HepG2 (cell line): ENCODE results near the gene DNAL4. TPM values are rescaled to one million over a fixed set of nuclear protein-coding genes. Genes with fewer than 3 reads are reported as not detected.

Source experiments
- ASH2L ChIP-seq: fragments of 300-600, 200-600 bp; sonication (generic); IDR thresholded peaks from 2 replicates; pipeline ENCODE4 v1.7.0; 2017; ENCODE audit warnings: low read depth, mild to moderate bottlenecking, moderate library complexity, mixed read lengths, low read length; ENCODE audit not compliant: insufficient read length
- CHD2 ChIP-seq: IDR thresholded peaks from 2 replicates; pipeline ENCODE4 v1.6.1; 2011; ENCODE audit warnings: low read depth, low read length, improper control_type of control experiment
- DDIT3 ChIP-seq: sonication (generic); formaldehyde crosslinking; IDR thresholded peaks from 2 replicates; pipeline ENCODE4 v1.4.0; 2020; ENCODE audit warnings: mild to moderate bottlenecking, missing genetic modification reagents
- DNMT3B ChIP-seq: conservative IDR thresholded peaks from 2 replicates; pipeline ENCODE4 v1.6.1; 2016; ENCODE audit warnings: missing biosample characterization, control low read depth
- GABPA ChIP-seq, 2 experiments: IDR thresholded peaks; 2 replicates each; pipeline ENCODE4 v1.6.1; 2011 to 2016; ENCODE audit warnings: low read depth in 2 of 2, low read length in 1 of 2, missing biosample characterization in 1 of 2, missing genetic modification characterization in 1 of 2
- HBP1 ChIP-seq: IDR thresholded peaks from 2 replicates; pipeline ENCODE4 v1.6.1; 2016; ENCODE audit warnings: low read depth, control low read depth
- HDAC2 ChIP-seq: sonication (generic); formaldehyde crosslinking; IDR thresholded peaks from 2 replicates; pipeline ENCODE4 v1.4.0; 2020; ENCODE audit warnings: missing genetic modification reagents
- HMG20A ChIP-seq: IDR thresholded peaks from 2 replicates; pipeline ENCODE4 v1.6.1; 2016; ENCODE audit warnings: borderline replicate concordance
- IRF9 ChIP-seq: sonication (generic); formaldehyde crosslinking; IDR thresholded peaks from 2 replicates; pipeline ENCODE4 v1.8.0; 2022; ENCODE audit warnings: missing genetic modification reagents, mild to moderate bottlenecking, borderline replicate concordance
- MBNL3 ChIP-seq: fragments of 250-450 bp; sonication (Bioruptor Pico); conservative IDR thresholded peaks from 2 replicates; pipeline ENCODE4 v1.8.0; 2022; ENCODE audit warnings: mild to moderate bottlenecking, inconsistent platforms
- MXI1 ChIP-seq: IDR thresholded peaks from 3 replicates; pipeline ENCODE4 v1.6.1; 2012; ENCODE audit warnings: low read depth, low read length, inconsistent platforms, borderline replicate concordance
- MYNN ChIP-seq: sonication (generic); formaldehyde crosslinking; IDR thresholded peaks from 2 replicates; pipeline ENCODE4 v1.4.0; 2020; ENCODE audit warnings: mild to moderate bottlenecking, low read depth, missing genetic modification reagents
- NFYB ChIP-seq: sonication (generic); formaldehyde crosslinking; IDR thresholded peaks from 2 replicates; pipeline ENCODE4 v1.4.0; 2020; ENCODE audit warnings: missing genetic modification reagents
- PAX8 ChIP-seq: sonication (generic); formaldehyde crosslinking; IDR thresholded peaks from 2 replicates; pipeline ENCODE4 v1.8.0; 2022; ENCODE audit warnings: mild to moderate bottlenecking, missing genetic modification reagents, borderline replicate concordance
- THAP9 ChIP-seq: sonication (generic); formaldehyde crosslinking; IDR thresholded peaks from 2 replicates; pipeline ENCODE4; 2020; ENCODE audit warnings: missing genetic modification reagents, mild to moderate bottlenecking, borderline replicate concordance
- ZBTB2 ChIP-seq: sonication (generic); formaldehyde crosslinking; IDR thresholded peaks from 2 replicates; pipeline ENCODE4 v1.8.0; 2022; ENCODE audit warnings: low read depth, missing genetic modification reagents
- ZNF546 ChIP-seq: sonication (generic); formaldehyde crosslinking; conservative IDR thresholded peaks from 2 replicates; pipeline ENCODE4 v1.8.1; 2023; ENCODE audit warnings: mild to moderate bottlenecking, missing genetic modification reagents
- ZNF614 ChIP-seq: IDR thresholded peaks from 2 replicates; pipeline ENCODE4 v1.6.1; 2018; ENCODE audit warnings: missing biosample characterization, missing genetic modification reagents, inconsistent platforms, borderline replicate concordance
- ZNF768 ChIP-seq: sonication (generic); formaldehyde crosslinking; IDR thresholded peaks from 2 replicates; pipeline ENCODE4 v1.4.0; 2020; ENCODE audit warnings: missing genetic modification reagents
- polyA plus RNA-seq, 8 experiments: library from polyadenylated mRNA; depleted of rRNA in 3 of 8; stranded (reverse) in 7 of 8; unstranded in 1 of 8; fragments of >200 nt; fragmentation: Illumina TruSeq in 4 of 8; extraction: Trizol in 4 of 8; gene quantifications; 2 replicates each; pipeline versions ENCODE4 v1.2.1 to v1.2.3, GENCODE V29; 2011 to 2016; ENCODE audit warnings: low read depth in 4 of 8, missing spikeins in 1 of 8, mixed read lengths in 1 of 8; ENCODE audit not compliant: insufficient read depth in 1 of 8
- total RNA-seq, 5 experiments: library from RNA; depleted of rRNA; stranded (reverse); fragments of >200 nt; fragmentation: Illumina TruSeq; extraction: Trizol; gene quantifications; 2 replicates each; pipeline ENCODE4 v1.2.3, GENCODE V29; 2016; ENCODE audit warnings: low read depth in 1 of 5
- TF ChIP-seq, protein P1 (sequence below): sonication (generic); formaldehyde crosslinking; IDR thresholded peaks from 2 replicates; pipeline ENCODE4 v1.5.0; 2020; ENCODE audit warnings: mild to moderate bottlenecking, missing genetic modification reagents, moderate library complexity

Gene DNAL4
- total and polyA plus RNA-seq, 2 of the 13 experiments (the other 11 are each of a cell fraction or from before 2014, with no cell fraction given) = 8.0 to 10.7 TPM

DNA sequence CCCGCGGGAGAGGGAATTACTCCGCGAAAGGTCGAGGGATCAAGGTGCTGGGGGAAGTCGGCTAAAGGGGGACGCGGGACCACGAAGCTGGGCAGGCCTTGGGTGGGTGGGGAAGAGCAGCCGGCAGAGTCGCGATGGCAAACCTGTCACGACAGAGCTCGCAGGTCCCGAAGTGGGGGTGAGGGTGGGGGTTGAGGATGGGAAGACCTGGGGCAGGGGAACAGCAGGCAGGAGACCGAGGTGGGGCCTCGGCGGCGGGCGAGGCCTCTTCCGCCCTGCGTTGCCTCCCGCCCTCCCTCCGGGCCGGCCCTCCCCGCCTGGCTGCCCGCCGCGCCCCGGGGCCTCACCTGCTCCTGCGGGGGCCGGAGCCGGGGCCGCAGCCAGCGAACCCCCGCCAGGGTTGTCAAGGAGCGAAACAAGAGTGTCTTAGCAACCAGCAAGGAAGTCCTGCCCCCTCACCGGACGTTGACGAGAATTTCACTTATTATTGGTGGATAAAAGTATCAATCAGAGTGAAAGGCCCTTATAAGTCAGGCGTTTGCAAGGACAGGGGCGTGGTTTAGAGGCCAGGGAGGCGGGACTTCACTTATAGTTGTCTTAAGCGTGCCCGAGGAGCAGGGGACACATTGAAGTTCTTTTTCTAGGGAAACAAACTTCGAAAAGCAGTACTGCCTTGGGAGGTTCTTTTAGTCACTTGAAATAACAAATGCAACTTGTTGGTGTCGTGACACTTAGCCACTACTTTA lies at the start of gene DNAL4 (continued):
- TF ChIP-seq DDIT3 (CRISPR knock-in tag) = no peak
- TF ChIP-seq, protein P1, sequence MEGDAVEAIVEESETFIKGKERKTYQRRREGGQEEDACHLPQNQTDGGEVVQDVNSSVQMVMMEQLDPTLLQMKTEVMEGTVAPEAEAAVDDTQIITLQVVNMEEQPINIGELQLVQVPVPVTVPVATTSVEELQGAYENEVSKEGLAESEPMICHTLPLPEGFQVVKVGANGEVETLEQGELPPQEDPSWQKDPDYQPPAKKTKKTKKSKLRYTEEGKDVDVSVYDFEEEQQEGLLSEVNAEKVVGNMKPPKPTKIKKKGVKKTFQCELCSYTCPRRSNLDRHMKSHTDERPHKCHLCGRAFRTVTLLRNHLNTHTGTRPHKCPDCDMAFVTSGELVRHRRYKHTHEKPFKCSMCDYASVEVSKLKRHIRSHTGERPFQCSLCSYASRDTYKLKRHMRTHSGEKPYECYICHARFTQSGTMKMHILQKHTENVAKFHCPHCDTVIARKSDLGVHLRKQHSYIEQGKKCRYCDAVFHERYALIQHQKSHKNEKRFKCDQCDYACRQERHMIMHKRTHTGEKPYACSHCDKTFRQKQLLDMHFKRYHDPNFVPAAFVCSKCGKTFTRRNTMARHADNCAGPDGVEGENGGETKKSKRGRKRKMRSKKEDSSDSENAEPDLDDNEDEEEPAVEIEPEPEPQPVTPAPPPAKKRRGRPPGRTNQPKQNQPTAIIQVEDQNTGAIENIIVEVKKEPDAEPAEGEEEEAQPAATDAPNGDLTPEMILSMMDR = no peak
- no peak for TF ChIP-seq HDAC2 (CRISPR knock-in tag)
- TF ChIP-seq CHD2 = no peak
- peak; percentile 47 for TF ChIP-seq ASH2L
- TF ChIP-seq ZNF768 (CRISPR knock-in tag) = peak; percentile 52; the same call in 1 of the 2 replicates
- TF ChIP-seq DNMT3B = no peak
- no peak for TF ChIP-seq PAX8 (CRISPR knock-in tag)
- TF ChIP-seq ZNF614 (CRISPR knock-in tag) = no peak
- no peak for TF ChIP-seq MYNN (CRISPR knock-in tag)
- peak; percentile 75 for TF ChIP-seq ZBTB2 (CRISPR knock-in tag)
- no peak for TF ChIP-seq IRF9 (CRISPR knock-in tag)
- no peak for TF ChIP-seq HMG20A (CRISPR knock-in tag)
- no peak for TF ChIP-seq MBNL3 (CRISPR knock-in tag)
- TF ChIP-seq THAP9 (CRISPR knock-in tag) = no peak
- TF ChIP-seq GABPA (IDR thresholded peaks at IDR 0.05; ENCODE audit: low read depth, low read length) = peak; percentile 77
- peak; percentile 93 for TF ChIP-seq GABPA (CRISPR knock-in tag; IDR thresholded peaks at IDR 0.05; ENCODE audit: low read depth)
- no peak for TF ChIP-seq ZNF546 (CRISPR knock-in tag)
- no peak for TF ChIP-seq HBP1 (CRISPR knock-in tag)
- peak; percentile 55; the same call in 1 of the 3 replicates for TF ChIP-seq MXI1
- TF ChIP-seq NFYB (CRISPR knock-in tag) = peak; percentile 87
